ENCODE measurements around the gene FRMD4A. TPM values are rescaled to one million over a fixed set of nuclear protein-coding genes. Genes with fewer than 3 reads are reported as not detected.

Gene FRMD4A
- total and polyA plus RNA-seq, 10 of the 15 experiments (the other 5 are each of a cell fraction or from before 2014, with no cell fraction given): 17.8 to 75.2 (median 39.1) TPM

- TF ChIP-seq, protein P1, sequence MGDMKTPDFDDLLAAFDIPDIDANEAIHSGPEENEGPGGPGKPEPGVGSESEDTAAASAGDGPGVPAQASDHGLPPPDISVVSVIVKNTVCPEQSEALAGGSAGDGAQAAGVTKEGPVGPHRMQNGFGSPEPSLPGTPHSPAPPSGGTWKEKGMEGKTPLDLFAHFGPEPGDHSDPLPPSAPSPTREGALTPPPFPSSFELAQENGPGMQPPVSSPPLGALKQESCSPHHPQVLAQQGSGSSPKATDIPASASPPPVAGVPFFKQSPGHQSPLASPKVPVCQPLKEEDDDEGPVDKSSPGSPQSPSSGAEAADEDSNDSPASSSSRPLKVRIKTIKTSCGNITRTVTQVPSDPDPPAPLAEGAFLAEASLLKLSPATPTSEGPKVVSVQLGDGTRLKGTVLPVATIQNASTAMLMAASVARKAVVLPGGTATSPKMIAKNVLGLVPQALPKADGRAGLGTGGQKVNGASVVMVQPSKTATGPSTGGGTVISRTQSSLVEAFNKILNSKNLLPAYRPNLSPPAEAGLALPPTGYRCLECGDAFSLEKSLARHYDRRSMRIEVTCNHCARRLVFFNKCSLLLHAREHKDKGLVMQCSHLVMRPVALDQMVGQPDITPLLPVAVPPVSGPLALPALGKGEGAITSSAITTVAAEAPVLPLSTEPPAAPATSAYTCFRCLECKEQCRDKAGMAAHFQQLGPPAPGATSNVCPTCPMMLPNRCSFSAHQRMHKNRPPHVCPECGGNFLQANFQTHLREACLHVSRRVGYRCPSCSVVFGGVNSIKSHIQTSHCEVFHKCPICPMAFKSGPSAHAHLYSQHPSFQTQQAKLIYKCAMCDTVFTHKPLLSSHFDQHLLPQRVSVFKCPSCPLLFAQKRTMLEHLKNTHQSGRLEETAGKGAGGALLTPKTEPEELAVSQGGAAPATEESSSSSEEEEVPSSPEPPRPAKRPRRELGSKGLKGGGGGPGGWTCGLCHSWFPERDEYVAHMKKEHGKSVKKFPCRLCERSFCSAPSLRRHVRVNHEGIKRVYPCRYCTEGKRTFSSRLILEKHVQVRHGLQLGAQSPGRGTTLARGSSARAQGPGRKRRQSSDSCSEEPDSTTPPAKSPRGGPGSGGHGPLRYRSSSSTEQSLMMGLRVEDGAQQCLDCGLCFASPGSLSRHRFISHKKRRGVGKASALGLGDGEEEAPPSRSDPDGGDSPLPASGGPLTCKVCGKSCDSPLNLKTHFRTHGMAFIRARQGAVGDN (IDR thresholded peaks at IDR 0.05): peak; percentile 58
- TF ChIP-seq IKZF2 (IDR thresholded peaks at IDR 0.05) (peak; percentile 84 to 87), TBL1XR1 (IDR thresholded peaks at IDR 0.05; ENCODE audit: low read depth, low read length) (no peak), HDAC6 (IDR thresholded peaks at IDR 0.05; ENCODE audit: unreplicated experiment) (no peak), DPF2 (IDR thresholded peaks at IDR 0.05) (peak; percentile 81), MTA3 (IDR thresholded peaks at IDR 0.05; ENCODE audit: borderline replicate concordance, low read length) (no peak), SMAD1 (IDR thresholded peaks at IDR 0.05; ENCODE audit: low read depth, partially characterized antibody) (no peak), EP300 (IDR thresholded peaks at IDR 0.05; ENCODE audit: borderline replicate concordance in 1 of 2, control insufficient read depth in 1 of 2, low read depth in 2 of 2, low read length in 2 of 2) (peak in 1 of 2 experiments; percentile 39; a peak in 2 of 4 replicates), MEF2B (IDR thresholded peaks at IDR 0.05; ENCODE audit: partially characterized antibody, poor library complexity, severe bottlenecking) (peak; percentile 32), SMAD5 (IDR thresholded peaks at IDR 0.05; ENCODE audit: low read depth) (no peak), SKIL (IDR thresholded peaks at IDR 0.05; ENCODE audit: low read depth, poor library complexity, severe bottlenecking) (peak; percentile 58), POU2F2 (IDR thresholded peaks at IDR 0.05; ENCODE audit: borderline replicate concordance, low read depth, low read length) (peak; percentile 38; the same call in 1 of the 3 replicates), HDAC2 (IDR thresholded peaks at IDR 0.05) (no peak), MLLT1 (IDR thresholded peaks at IDR 0.05) (0 out of 2 replicates have a peak, but pooled peaks have one; percentile 20), BHLHE40 (IDR thresholded peaks at IDR 0.05; ENCODE audit: borderline replicate concordance in 1 of 2, low read depth in 2 of 2, low read length in 1 of 2) (0 out of 4 replicates have a peak, but pooled peaks of 1 of the 2 experiments have one; percentile 31), NFIC (IDR thresholded peaks at IDR 0.05; ENCODE audit: low read depth, low read length) (0 out of 2 replicates have a peak, but pooled peaks have one; percentile 22), TCF3 (IDR thresholded peaks at IDR 0.05; ENCODE audit: borderline replicate concordance, insufficient read depth, low read depth, low read length) (no peak)
- TF ChIP-seq, protein P2, sequence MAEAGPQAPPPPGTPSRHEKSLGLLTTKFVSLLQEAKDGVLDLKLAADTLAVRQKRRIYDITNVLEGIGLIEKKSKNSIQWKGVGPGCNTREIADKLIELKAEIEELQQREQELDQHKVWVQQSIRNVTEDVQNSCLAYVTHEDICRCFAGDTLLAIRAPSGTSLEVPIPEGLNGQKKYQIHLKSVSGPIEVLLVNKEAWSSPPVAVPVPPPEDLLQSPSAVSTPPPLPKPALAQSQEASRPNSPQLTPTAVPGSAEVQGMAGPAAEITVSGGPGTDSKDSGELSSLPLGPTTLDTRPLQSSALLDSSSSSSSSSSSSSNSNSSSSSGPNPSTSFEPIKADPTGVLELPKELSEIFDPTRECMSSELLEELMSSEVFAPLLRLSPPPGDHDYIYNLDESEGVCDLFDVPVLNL (IDR thresholded peaks at IDR 0.05; ENCODE audit: low read depth, low read length): no peak
- TF ChIP-seq, protein P3, sequence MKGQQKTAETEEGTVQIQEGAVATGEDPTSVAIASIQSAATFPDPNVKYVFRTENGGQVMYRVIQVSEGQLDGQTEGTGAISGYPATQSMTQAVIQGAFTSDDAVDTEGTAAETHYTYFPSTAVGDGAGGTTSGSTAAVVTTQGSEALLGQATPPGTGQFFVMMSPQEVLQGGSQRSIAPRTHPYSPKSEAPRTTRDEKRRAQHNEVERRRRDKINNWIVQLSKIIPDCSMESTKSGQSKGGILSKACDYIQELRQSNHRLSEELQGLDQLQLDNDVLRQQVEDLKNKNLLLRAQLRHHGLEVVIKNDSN (IDR thresholded peaks at IDR 0.05; ENCODE audit: borderline replicate concordance, extremely low read length, insufficient read depth, low read depth, low read length): no peak
These were observed 388.7 kb downstream of the FRMD4A start (continued) for GRCh38 chr10:13942035-13942434.

All from GM12878 (cell line).